GM12878 (cell line): ENCODE results near the gene PARK7. TPM values are rescaled to one million over a fixed set of nuclear protein-coding genes. Genes with fewer than 3 reads are reported as not detected.

ENCODE experiments used
- ATAC-seq: fragments of 200-7000 bp; cut with Tn5 transposase; 3 replicates; pipeline ENCODE4 v1.9.1; 2020; ENCODE audit warnings: mild to moderate bottlenecking, moderate library complexity
- BruUV-seq: library from RNA; stranded (reverse); fragments of 400-500 nt; replicated peaks from 2 replicates; lab custom pipeline; 2021; lab: Mats Ljungman, UMichigan
- CTCF ChIA-PET: fragments of 300-600 bp; sonication (Branson Sonifier 250); formaldehyde crosslinking; extraction: SDS; loops from one replicate; lab custom pipeline; 2021; ENCODE audit warnings: inconsistent platforms; lab: Yijun Ruan, JAX
- POLR2A ChIA-PET: fragments of 350-600 bp; formaldehyde crosslinking; extraction: SDS; loops from one replicate; lab custom pipeline; 2021; ENCODE audit warnings: inconsistent platforms; lab: Charles Lee
- RAD21 ChIA-PET: fragments of 300-600 bp; sonication (Branson Sonifier 250); formaldehyde crosslinking; loops from one replicate; lab custom pipeline; 2023; ENCODE audit warnings: antibody characterized with exemption; ENCODE audit not compliant: unreplicated experiment; lab: Charles Lee
- SMC1A ChIA-PET: fragments of 300-600 bp; sonication (Branson Sonifier 250); formaldehyde crosslinking; loops from one replicate; lab custom pipeline; 2023; ENCODE audit not compliant: unreplicated experiment, uncharacterized antibody; lab: Charles Lee
- DNase-seq: peaks from one replicate; pipeline ENCODE4 v3.0.0-alpha.2; 2011; ENCODE audit warnings: low read depth, low spot score
- FAIRE-seq: peaks from 3 replicates; lab custom pipeline; 2011; peaks lifted over from hg19 to GRCh38; lab: Jason Lieb, UNC
- H2AFZ ChIP-seq: 2 replicates; pipeline ENCODE4 v1.6.0; 2011; ENCODE audit warnings: low read depth, low read length, control low read depth; ENCODE audit not compliant: control insufficient read depth
- H3K27ac ChIP-seq: 2 replicates; pipeline ENCODE4 v1.5.1; 2011; ENCODE audit warnings: control low read depth; ENCODE audit not compliant: control insufficient read depth, insufficient read depth
- H3K27me3 ChIP-seq, 2 experiments: replicated peaks in 1 of 2; 2 replicates each; pipeline versions ENCODE4 v1.6.0 to v1.6.1; 2011; ENCODE audit warnings: low read length in 1 of 2; ENCODE audit not compliant: control insufficient read depth in 2 of 2, insufficient read depth in 2 of 2
- H3K36me3 ChIP-seq, 2 experiments: 2 replicates each; pipeline ENCODE4 v1.5.1; 2011; ENCODE audit warnings: low read length in 1 of 2; ENCODE audit not compliant: control insufficient read depth in 2 of 2, insufficient read depth in 2 of 2
- H3K4me1 ChIP-seq: 2 replicates; pipeline ENCODE4 v1.6.1; 2011; ENCODE audit warnings: mild to moderate bottlenecking, low read length, moderate library complexity, mixed read lengths; ENCODE audit not compliant: control insufficient read depth, insufficient read depth
- H3K4me2 ChIP-seq: 2 replicates; pipeline ENCODE4 v1.6.0; 2011; ENCODE audit warnings: control low read depth; ENCODE audit not compliant: control insufficient read depth, insufficient read depth
- H3K4me3 ChIP-seq: fragments of 200-600 bp; sonication (generic); 2 replicates; pipeline ENCODE4 v1.5.1; 2016
- H3K79me2 ChIP-seq: 2 replicates; pipeline ENCODE4 v1.6.0; 2011; ENCODE audit warnings: low read length; ENCODE audit not compliant: control insufficient read depth, insufficient read depth
- H3K9ac ChIP-seq: 2 replicates; pipeline ENCODE4 v1.8.0; 2011; ENCODE audit warnings: low read length, control low read depth, mixed read lengths; ENCODE audit not compliant: control insufficient read depth, insufficient read depth
- H3K9me3 ChIP-seq: replicated peaks from 3 replicates; pipeline ENCODE4 v1.5.1; 2011; ENCODE audit warnings: mild to moderate bottlenecking, low read length; ENCODE audit not compliant: control insufficient read depth, insufficient read depth
- H4K20me1 ChIP-seq: 2 replicates; pipeline ENCODE4 v1.6.0; 2011; ENCODE audit not compliant: control insufficient read depth, insufficient read depth
- BACH1 ChIP-seq: fragments of 450-650 bp; IDR thresholded peaks from 2 replicates; pipeline ENCODE4 v1.6.1; 2017; ENCODE audit warnings: mild to moderate bottlenecking, borderline replicate concordance
- BMI1 ChIP-seq: fragments of 450-650 bp; IDR thresholded peaks from 2 replicates; pipeline ENCODE4 v1.6.1; 2016; ENCODE audit warnings: mild to moderate bottlenecking, moderate library complexity, borderline replicate concordance
- ETV6 ChIP-seq, 2 experiments: fragments of 450-650 bp in 1 of 2; IDR thresholded peaks in 1 of 2; conservative IDR thresholded peaks in 1 of 2; 2 replicates each; pipeline ENCODE4 v1.6.1; 2014; ENCODE audit warnings: antibody characterized with exemption in 1 of 2, borderline replicate concordance in 1 of 2, low read depth in 1 of 2, mild to moderate bottlenecking in 1 of 2, moderate library complexity in 1 of 2
- FOXM1 ChIP-seq: IDR thresholded peaks from 2 replicates; pipeline ENCODE4 v1.6.1; 2012; ENCODE audit warnings: low read depth, mild to moderate bottlenecking, inconsistent platforms, low read length, moderate library complexity
- IKZF2 ChIP-seq, 2 experiments: fragments of 450-650 bp; IDR thresholded peaks; 2 replicates each; pipeline ENCODE4 v1.6.1; 2017; ENCODE audit warnings: mild to moderate bottlenecking in 2 of 2, moderate library complexity in 2 of 2
- JUND ChIP-seq: IDR thresholded peaks from 2 replicates; pipeline ENCODE4 v1.6.1; 2012; ENCODE audit warnings: low read depth, mild to moderate bottlenecking, low read length, improper control_type of control experiment, moderate library complexity
- MEF2A ChIP-seq: IDR thresholded peaks from 2 replicates; pipeline ENCODE4 v1.6.1; 2011; ENCODE audit warnings: low read depth, mild to moderate bottlenecking, low read length, moderate library complexity; ENCODE audit not compliant: insufficient read depth
- MTA3 ChIP-seq: IDR thresholded peaks from 2 replicates; pipeline ENCODE4 v1.6.1; 2012; ENCODE audit warnings: low read length, inconsistent platforms, borderline replicate concordance
- MYC ChIP-seq: IDR thresholded peaks from 2 replicates; pipeline ENCODE4 v1.6.1; 2011; ENCODE audit warnings: mild to moderate bottlenecking, low read length, moderate library complexity, inconsistent platforms; ENCODE audit not compliant: insufficient read depth, insufficient replicate concordance, insufficient read length, severe bottlenecking
- POU2F2 ChIP-seq: IDR thresholded peaks from 3 replicates; pipeline ENCODE4 v1.6.1; 2011; ENCODE audit warnings: low read depth, mild to moderate bottlenecking, low read length, borderline replicate concordance
- RAD21 ChIP-seq: IDR thresholded peaks from 2 replicates; pipeline ENCODE4 v1.6.1; 2011; ENCODE audit warnings: mild to moderate bottlenecking, low read depth, low read length, moderate library complexity; ENCODE audit not compliant: insufficient read depth
- RCOR1 ChIP-seq: conservative IDR thresholded peaks from 2 replicates; pipeline ENCODE4 v1.6.1; 2012; ENCODE audit warnings: low read depth, low read length, improper control_type of control experiment
- STAT1 ChIP-seq: fragments of 450-650 bp; conservative IDR thresholded peaks from 2 replicates; pipeline ENCODE4 v1.6.1; 2014; ENCODE audit warnings: antibody characterized with exemption, mild to moderate bottlenecking
- STAT3 ChIP-seq: IDR thresholded peaks from 2 replicates; pipeline ENCODE4 v1.6.1; 2011; ENCODE audit warnings: low read depth, low read length, improper control_type of control experiment
- TARDBP ChIP-seq: IDR thresholded peaks from 2 replicates; pipeline ENCODE4 v1.6.1; 2016; ENCODE audit warnings: borderline replicate concordance
- WRNIP1 ChIP-seq: IDR thresholded peaks from 2 replicates; pipeline ENCODE4 v1.6.1; 2011; ENCODE audit warnings: low read depth, low read length, improper control_type of control experiment, borderline replicate concordance
- ZNF217 ChIP-seq: fragments of 450-650 bp; IDR thresholded peaks from 2 replicates; pipeline ENCODE4 v1.6.1; 2017; ENCODE audit warnings: antibody characterized with exemption, mild to moderate bottlenecking
- ZNF622 ChIP-seq: fragments of 450-650 bp; IDR thresholded peaks from 2 replicates; pipeline ENCODE4 v1.6.1; 2017; ENCODE audit warnings: mild to moderate bottlenecking, inconsistent platforms
- ZZZ3 ChIP-seq: IDR thresholded peaks from 2 replicates; pipeline ENCODE4 v1.6.1; 2011; ENCODE audit warnings: low read depth; ENCODE audit not compliant: control insufficient read depth, insufficient read length
- WGBS: methylation state at CpG from one replicate; pipeline ENCODE4 v1.1.6; 2016; ENCODE audit warnings: low lambda C conversion rate; ENCODE audit not compliant: insufficient replicate concordance, insufficient coverage; ENCODE audit errors: missing lambda C conversion rate; 5-methylcytosine and 5-hydroxymethylcytosine counted together
- in situ Hi-C: fragments of 300-500 bp; cut with MboI; formaldehyde crosslinking; loops from 9 replicates; pipeline ENCODE4 v1.14.3; 2018; ENCODE audit warnings: mixed read lengths
- intact Hi-C: fragments of 100-400 bp; cut with micrococcal nuclease; formaldehyde crosslinking; loops from one replicate; pipeline ENCODE4 v1.14.2; 2022; ENCODE audit not compliant: unreplicated experiment
- polyA plus RNA-seq, 11 experiments: library from polyadenylated mRNA; depleted of rRNA in 4 of 11; unstranded in 6 of 11; stranded (reverse) in 5 of 11; fragments of >200 nt; fragmentation: Nextera tagmentation in 4 of 11; fragmentation: Illumina TruSeq in 1 of 11; extraction: Ambion mirVana in 4 of 11; extraction: Trizol in 1 of 11; gene quantifications; 1 replicate in 1 of 11; 2 replicates in 10 of 11; pipeline versions ENCODE4 v1.2.1 to v1.2.3, GENCODE V29; 2011 to 2016; ENCODE audit warnings: inconsistent platforms in 2 of 11, missing spikeins in 2 of 11, low read depth in 1 of 11
- total RNA-seq, 4 experiments: library from RNA; depleted of rRNA in 3 of 4; stranded (reverse); fragments of >200 nt in 3 of 4; fragmentation: Illumina TruSeq in 1 of 4; extraction: Trizol in 1 of 4; gene quantifications; 2 replicates each; pipeline versions ENCODE4 v1.2.1 to v1.2.3, GENCODE V29; 2013 to 2021
- TF ChIP-seq, protein P1 (sequence below): fragments of 450-650 bp; IDR thresholded peaks from 2 replicates; pipeline ENCODE4 v1.6.1; 2017; ENCODE audit warnings: borderline replicate concordance

PARK7 gene
- total and polyA plus RNA-seq, 10 of the 15 experiments (the other 5 are each of a cell fraction or from before 2014, with no cell fraction given): 267 to 1,056 (median 495) TPM

DNA sequence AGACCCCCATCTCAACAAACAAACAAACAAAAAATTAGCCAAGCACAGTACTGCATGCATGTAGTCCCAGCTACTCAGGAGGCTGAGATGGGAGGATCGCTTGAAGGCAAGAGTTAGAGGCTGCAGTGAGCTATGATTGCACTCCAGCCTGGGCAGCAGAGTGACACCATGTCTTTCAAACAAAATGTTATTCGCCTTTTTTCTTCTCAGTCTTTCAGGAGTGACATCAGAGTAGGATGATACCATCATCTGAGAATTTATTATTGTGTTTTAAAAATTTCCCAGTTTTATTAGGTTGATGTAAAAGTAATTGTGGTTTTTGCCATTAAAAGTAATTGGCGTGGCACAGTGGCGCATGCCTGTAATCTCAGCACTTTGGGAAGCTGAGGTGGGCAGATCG, 10.8 kb downstream of the PARK7 start:
- intact Hi-C loops: no loop called here

More for the DNA sequence above, 10.8 kb downstream of the PARK7 start:
- no peak overlapping the region for H2AFZ ChIP-seq
- H3K9me3 ChIP-seq: no peaks in the 10 kb centered on the region
- H3K4me1 ChIP-seq: peaks cover 3% of the 10 kb centered on the region; the same call in 1 of the 2 replicates
- ATAC-seq (no peak), FAIRE-seq (no peak), DNase-seq (no peak)
- H3K4me2 ChIP-seq: no peak overlapping the region
- in situ Hi-C loops: no loop called here
- ChIA-PET SMC1A (interaction anchor here (7.0 kb wide), 1 partner anchor 43 kb away, joined by 79 read pairs; no protein-coding TSS in a partner anchor), POLR2A (no interaction called here), RAD21 (no interaction called here), CTCF (interaction anchor here (1.3 kb wide), 1 partner anchor 10 kb away, joined by 5 read pairs; no protein-coding TSS in a partner anchor)
- no peak overlapping the region for H3K4me3 ChIP-seq
- H3K9ac ChIP-seq: no peak overlapping the region
- no peaks in the 10 kb centered on the region for H3K27me3 ChIP-seq
- H4K20me1 ChIP-seq: no peaks in the 10 kb centered on the region
- H3K79me2 ChIP-seq: peaks cover 6% of the 10 kb centered on the region
- TF ChIP-seq FOXM1 (no peak), TARDBP (no peak), IKZF2 (IDR thresholded peaks at IDR 0.05) (no peak), BACH1 (no peak), WRNIP1 (no peak), RCOR1 (no peak), ETV6 (conservative IDR thresholded peaks at IDR 0.05 in 1 of 2, IDR thresholded peaks at IDR 0.05 in 1 of 2; ENCODE audit: borderline replicate concordance in 1 of 2, low read depth in 1 of 2) (no peak), MYC (no peak), MEF2A (no peak), STAT3 (no peak), POU2F2 (no peak), BMI1 (no peak), STAT1 (no peak), ZNF622 (no peak), ZNF217 (no peak), MTA3 (no peak), RAD21 (no peak), ZZZ3 (no peak), JUND (no peak)
- TF ChIP-seq, protein P1, sequence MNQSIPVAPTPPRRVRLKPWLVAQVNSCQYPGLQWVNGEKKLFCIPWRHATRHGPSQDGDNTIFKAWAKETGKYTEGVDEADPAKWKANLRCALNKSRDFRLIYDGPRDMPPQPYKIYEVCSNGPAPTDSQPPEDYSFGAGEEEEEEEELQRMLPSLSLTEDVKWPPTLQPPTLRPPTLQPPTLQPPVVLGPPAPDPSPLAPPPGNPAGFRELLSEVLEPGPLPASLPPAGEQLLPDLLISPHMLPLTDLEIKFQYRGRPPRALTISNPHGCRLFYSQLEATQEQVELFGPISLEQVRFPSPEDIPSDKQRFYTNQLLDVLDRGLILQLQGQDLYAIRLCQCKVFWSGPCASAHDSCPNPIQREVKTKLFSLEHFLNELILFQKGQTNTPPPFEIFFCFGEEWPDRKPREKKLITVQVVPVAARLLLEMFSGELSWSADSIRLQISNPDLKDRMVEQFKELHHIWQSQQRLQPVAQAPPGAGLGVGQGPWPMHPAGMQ: no peak
- no peak overlapping the region for H3K27ac ChIP-seq
- BruUV-seq: no TSS peak
- 99% methylated on average over 5 of the region's 5 CpGs for WGBS
- H3K36me3 ChIP-seq: peaks cover 16 to 34% of the 10 kb centered on the region in 2 experiments
